ENCODE measurements around the gene IFT27. TPM values are rescaled to one million over a fixed set of nuclear protein-coding genes. Genes with fewer than 3 reads are reported as not detected.

The IFT27 gene
- total and polyA plus RNA-seq, 2 donors, result 23.0 to 33.9 TPM

GRCh38 chr22:36764060-36764459, 11.9 kb downstream of the IFT27 start:
- H3K4me3 ChIP-seq (ENCODE audit: low read length in 2 of 2), result no peak overlapping the region
- 95% methylated on average over 9 of the region's 9 CpGs for WGBS

DNA sequence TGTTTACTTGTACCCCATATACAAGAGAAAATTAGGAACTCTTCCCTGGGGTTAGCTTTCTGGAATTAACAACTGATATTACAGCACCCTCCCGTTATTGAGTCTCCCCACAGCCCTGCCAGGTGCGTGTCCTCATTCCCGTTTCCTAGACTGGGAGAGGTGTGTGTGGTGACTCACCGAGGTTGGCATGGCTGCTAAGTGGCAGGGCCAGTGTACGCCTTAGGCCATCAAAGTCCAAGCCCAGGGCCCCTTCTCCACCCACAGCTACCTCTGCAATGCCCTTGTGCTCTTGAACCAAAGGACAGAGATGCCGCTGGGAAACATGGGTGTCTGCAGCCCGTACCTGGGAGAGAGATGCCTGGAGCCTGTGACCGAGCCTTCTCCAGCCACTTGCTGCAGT, 12.3 kb downstream of the IFT27 start:
- no peak for DNase-seq (ENCODE audit: low read depth in 6 of 9, low spot score in 9 of 9)
- peaks cover 14 to 22% of the 10 kb centered on the region in 2 donors for H3K36me3 ChIP-seq (ENCODE audit: control insufficient read depth in 2 of 2, insufficient read depth in 2 of 2, low read length in 1 of 2)
- WGBS, result 98% methylated on average over 8 of the region's 8 CpGs

More at GRCh38 chr22:36764060-36764459, 11.9 kb downstream of the IFT27 start:
- no peaks in the 10 kb centered on the region for H3K9me3 ChIP-seq (ENCODE audit: control insufficient read depth in 2 of 2, insufficient read depth in 1 of 2, low read length in 1 of 2)
- H3K4me1 ChIP-seq (ENCODE audit: control insufficient read depth in 2 of 2, insufficient read depth in 2 of 2, low read length in 2 of 2), result peaks cover 0 to 10% of the 10 kb centered on the region in 2 donors
- H3K36me3 ChIP-seq (ENCODE audit: control insufficient read depth in 2 of 2, insufficient read depth in 2 of 2, low read length in 1 of 2), result peaks cover 14 to 22% of the 10 kb centered on the region in 2 donors
- H3K27ac ChIP-seq (ENCODE audit: low read depth in 1 of 2, low read length in 1 of 2), result no peak overlapping the region
- no peak for DNase-seq (ENCODE audit: low read depth in 6 of 9, low spot score in 9 of 9)
- no peaks in the 10 kb centered on the region for H3K27me3 ChIP-seq (ENCODE audit: control insufficient read depth in 2 of 2, insufficient read depth in 1 of 2, low read length in 1 of 2)

DNA sequence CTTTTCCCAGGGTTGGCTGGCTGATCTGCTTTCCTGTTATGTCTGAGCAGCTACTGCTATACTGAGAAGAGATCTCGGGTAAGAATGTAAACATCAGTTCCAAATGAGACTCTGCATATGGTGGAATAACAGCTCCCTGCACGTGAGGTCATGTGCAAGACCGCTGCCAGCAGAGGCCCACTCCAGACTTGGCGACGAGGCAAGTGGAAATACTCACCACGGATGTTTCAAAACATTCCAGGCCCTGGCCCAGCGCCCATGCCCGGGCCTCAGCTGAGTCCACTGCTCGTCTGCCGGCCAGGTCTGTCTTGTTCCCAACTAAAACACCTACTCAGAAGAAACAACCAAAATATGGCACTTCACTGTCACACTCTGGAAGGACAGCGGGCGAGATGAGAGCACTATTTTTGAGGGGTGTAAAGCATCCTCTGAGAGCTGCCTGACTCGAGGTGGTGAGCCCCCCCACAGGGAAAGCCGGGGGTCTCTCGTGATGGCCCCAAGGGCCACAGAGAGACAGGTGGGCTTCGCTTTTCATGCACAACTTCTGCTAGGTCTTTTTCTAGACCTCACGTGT, 13.1 kb downstream of the IFT27 start:
- Histone ChIP-seq H3K27me3 (ENCODE audit: control insufficient read depth in 2 of 2, insufficient read depth in 1 of 2, low read length in 1 of 2) (no peaks in the 10 kb centered on the region), H3K36me3 (ENCODE audit: control insufficient read depth in 2 of 2, insufficient read depth in 2 of 2, low read length in 1 of 2) (peaks cover 14 to 22% of the 10 kb centered on the region in 2 donors), H3K27ac (ENCODE audit: low read depth in 1 of 2, low read length in 1 of 2) (no peak overlapping the region), H3K9me3 (ENCODE audit: control insufficient read depth in 2 of 2, insufficient read depth in 1 of 2, low read length in 1 of 2) (no peaks in the 10 kb centered on the region), H3K4me1 (ENCODE audit: control insufficient read depth in 2 of 2, insufficient read depth in 2 of 2, low read length in 2 of 2) (peaks cover 0 to 22% of the 10 kb centered on the region in 2 donors), H3K4me3 (ENCODE audit: low read length in 2 of 2) (no peak overlapping the region)
- no peak for DNase-seq (ENCODE audit: low read depth in 6 of 9, low spot score in 9 of 9)
- WGBS, result 97% methylated on average over 17 of the region's 17 CpGs

More for the DNA sequence above, 12.3 kb downstream of the IFT27 start:
- H3K4me1 ChIP-seq (ENCODE audit: control insufficient read depth in 2 of 2, insufficient read depth in 2 of 2, low read length in 2 of 2), result peaks cover 0 to 15% of the 10 kb centered on the region in 2 donors
- H3K27me3 ChIP-seq (ENCODE audit: control insufficient read depth in 2 of 2, insufficient read depth in 1 of 2, low read length in 1 of 2), result no peaks in the 10 kb centered on the region
- H3K27ac ChIP-seq (ENCODE audit: low read depth in 1 of 2, low read length in 1 of 2), result no peak overlapping the region
- no peak overlapping the region for H3K4me3 ChIP-seq (ENCODE audit: low read length in 2 of 2)
- H3K9me3 ChIP-seq (ENCODE audit: control insufficient read depth in 2 of 2, insufficient read depth in 1 of 2, low read length in 1 of 2), result no peaks in the 10 kb centered on the region

DNA sequence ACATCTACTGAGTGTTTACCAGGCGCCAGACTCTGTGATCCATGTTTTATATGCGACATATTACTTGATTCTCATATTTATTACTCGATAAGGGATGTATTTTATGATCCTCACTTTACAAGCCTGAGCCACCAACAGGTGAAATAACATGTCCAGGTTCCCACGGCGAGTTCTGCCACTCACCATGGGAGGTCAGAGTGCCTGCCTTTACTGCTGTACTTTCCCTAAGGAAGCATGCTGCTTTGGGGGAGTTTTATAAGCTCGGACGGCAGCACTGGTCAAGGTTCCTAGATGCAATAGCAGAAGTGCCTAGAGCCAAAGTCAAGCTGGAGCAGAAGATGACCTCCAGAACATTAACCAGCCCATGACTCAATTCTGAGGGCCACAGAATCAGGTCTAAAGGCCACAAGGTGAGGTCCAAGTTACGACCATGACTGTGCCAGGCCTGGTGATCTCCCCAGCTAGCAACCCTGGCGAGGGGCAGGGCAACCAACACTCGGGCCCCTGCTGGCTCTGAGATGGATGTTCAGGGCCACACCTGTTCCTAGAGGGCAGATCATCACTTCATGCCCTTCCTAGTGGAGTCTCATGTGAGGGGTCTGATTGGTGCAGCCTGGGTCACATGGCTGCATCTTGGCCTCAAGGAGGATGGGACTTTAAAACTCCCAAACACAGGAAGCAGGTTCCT, 14.2 kb downstream of the IFT27 start:
- H3K27me3 ChIP-seq (ENCODE audit: control insufficient read depth in 2 of 2, insufficient read depth in 1 of 2, low read length in 1 of 2), result no peaks in the 10 kb centered on the region
- H3K27ac ChIP-seq (ENCODE audit: low read depth in 1 of 2, low read length in 1 of 2), result no peak overlapping the region
- no peaks in the 10 kb centered on the region for H3K9me3 ChIP-seq (ENCODE audit: control insufficient read depth in 2 of 2, insufficient read depth in 1 of 2, low read length in 1 of 2)
- WGBS, result 98% methylated on average over 10 of the region's 10 CpGs
- H3K4me3 ChIP-seq (ENCODE audit: low read length in 2 of 2), result no peak overlapping the region
- peaks cover 14 to 22% of the 10 kb centered on the region in 2 donors for H3K36me3 ChIP-seq (ENCODE audit: control insufficient read depth in 2 of 2, insufficient read depth in 2 of 2, low read length in 1 of 2)
- no peak for DNase-seq (ENCODE audit: low read depth in 6 of 9, low spot score in 9 of 9)
- H3K4me1 ChIP-seq (ENCODE audit: control insufficient read depth in 2 of 2, insufficient read depth in 2 of 2, low read length in 2 of 2), result peaks cover 0 to 23% of the 10 kb centered on the region in 2 donors

DNA sequence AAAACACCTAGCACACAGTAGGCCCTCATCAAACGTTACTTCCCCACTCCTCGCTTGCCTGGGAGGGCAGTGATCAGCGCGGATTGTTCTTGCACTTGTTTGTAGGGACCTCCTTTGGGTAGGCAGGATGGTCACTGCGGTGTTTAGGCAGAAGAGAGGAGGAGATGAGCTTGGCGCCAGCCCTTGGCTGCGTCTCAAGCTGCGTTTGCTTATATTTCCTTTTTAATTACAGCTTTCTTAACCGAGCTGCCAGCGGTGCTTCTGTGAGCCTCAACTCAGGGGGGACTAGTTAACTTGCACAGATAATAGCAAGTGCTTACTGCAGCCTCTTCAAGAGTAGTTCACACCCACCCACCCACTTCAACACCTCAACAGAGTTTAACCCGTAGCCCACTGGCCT, 15.1 kb downstream of the IFT27 start:
- Histone ChIP-seq H3K27me3 (ENCODE audit: control insufficient read depth in 2 of 2, insufficient read depth in 1 of 2, low read length in 1 of 2) (peaks cover 0 to 2% of the 10 kb centered on the region in 2 donors), H3K9me3 (ENCODE audit: control insufficient read depth in 2 of 2, insufficient read depth in 1 of 2, low read length in 1 of 2) (no peaks in the 10 kb centered on the region), H3K4me3 (ENCODE audit: low read length in 2 of 2) (no peak overlapping the region), H3K27ac (ENCODE audit: low read depth in 1 of 2, low read length in 1 of 2) (no peak overlapping the region), H3K4me1 (ENCODE audit: control insufficient read depth in 2 of 2, insufficient read depth in 2 of 2, low read length in 2 of 2) (peaks cover 0 to 23% of the 10 kb centered on the region in 2 donors), H3K36me3 (ENCODE audit: control insufficient read depth in 2 of 2, insufficient read depth in 2 of 2, low read length in 1 of 2) (peaks cover 11 to 19% of the 10 kb centered on the region in 2 donors)
- DNase-seq (ENCODE audit: low read depth in 6 of 9, low spot score in 9 of 9), result no peak
- 96% methylated on average over 11 of the region's 11 CpGs for WGBS

DNA sequence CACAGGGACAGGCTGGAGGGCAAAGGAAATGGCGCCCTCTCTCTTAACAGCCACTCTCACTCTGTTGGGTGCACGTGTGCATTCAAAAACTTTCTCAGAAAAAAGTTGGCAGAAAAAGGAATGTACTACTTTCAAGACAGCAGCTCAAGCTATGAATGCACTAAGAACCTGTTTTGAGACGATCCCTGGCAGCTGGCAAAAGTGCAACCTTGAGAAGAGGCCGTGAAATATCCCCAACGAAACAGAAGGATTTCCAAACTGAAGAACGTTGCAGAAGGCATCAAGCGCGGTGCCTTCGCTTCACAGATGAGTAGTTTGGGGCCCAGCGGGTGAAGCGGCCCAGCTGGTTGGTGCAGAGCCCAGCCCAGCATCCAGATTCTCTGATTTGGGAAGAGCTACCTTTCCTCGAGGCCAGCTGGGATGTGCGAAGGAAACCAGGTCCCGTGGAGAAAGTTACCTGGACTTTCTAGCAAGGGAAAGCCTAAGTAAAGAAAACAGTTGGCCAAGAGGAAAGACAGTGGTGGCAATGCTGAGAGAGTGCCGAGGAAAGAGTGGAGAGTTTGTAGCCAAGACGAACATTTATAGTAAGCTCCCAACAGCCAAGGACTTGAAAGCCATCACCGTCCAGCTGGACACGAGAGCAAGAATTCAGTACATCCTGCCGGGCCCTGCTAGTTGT, 16.3 kb downstream of the IFT27 start:
- Histone ChIP-seq H3K9me3 (ENCODE audit: control insufficient read depth in 2 of 2, insufficient read depth in 1 of 2, low read length in 1 of 2) (no peaks in the 10 kb centered on the region), H3K4me3 (ENCODE audit: low read length in 2 of 2) (no peak overlapping the region), H3K27ac (ENCODE audit: low read depth in 1 of 2, low read length in 1 of 2) (peak overlapping the region in 1 of 2 donors; percentile 67), H3K4me1 (ENCODE audit: control insufficient read depth in 2 of 2, insufficient read depth in 2 of 2, low read length in 2 of 2) (peaks cover 0 to 23% of the 10 kb centered on the region in 2 donors), H3K27me3 (ENCODE audit: control insufficient read depth in 2 of 2, insufficient read depth in 1 of 2, low read length in 1 of 2) (peaks cover 0 to 2% of the 10 kb centered on the region in 2 donors), H3K36me3 (ENCODE audit: control insufficient read depth in 2 of 2, insufficient read depth in 2 of 2, low read length in 1 of 2) (peaks cover 9 to 14% of the 10 kb centered on the region in 2 donors)
- DNase-seq (ENCODE audit: low read depth in 6 of 9, low spot score in 9 of 9), result peak in 2 of 9 donors; percentile 22 to 44
- WGBS, result 89% methylated on average over 19 of the region's 19 CpGs

- H3K9me3 ChIP-seq (ENCODE audit: control insufficient read depth in 2 of 2, insufficient read depth in 1 of 2, low read length in 1 of 2), result no peaks in the 10 kb centered on the region
- peaks cover 0 to 23% of the 10 kb centered on the region in 2 donors for H3K4me1 ChIP-seq (ENCODE audit: control insufficient read depth in 2 of 2, insufficient read depth in 2 of 2, low read length in 2 of 2)
- peak overlapping the region in 1 of 2 donors; percentile 67 for H3K27ac ChIP-seq (ENCODE audit: low read depth in 1 of 2, low read length in 1 of 2)
- WGBS, result 91% methylated on average over 15 of the region's 15 CpGs
- no peak overlapping the region for H3K4me3 ChIP-seq (ENCODE audit: low read length in 2 of 2)
- DNase-seq (ENCODE audit: low read depth in 6 of 9, low spot score in 9 of 9), result no peak
- peaks cover 0 to 2% of the 10 kb centered on the region in 2 donors for H3K27me3 ChIP-seq (ENCODE audit: control insufficient read depth in 2 of 2, insufficient read depth in 1 of 2, low read length in 1 of 2)
- H3K36me3 ChIP-seq (ENCODE audit: control insufficient read depth in 2 of 2, insufficient read depth in 2 of 2, low read length in 1 of 2), result peaks cover 9 to 13% of the 10 kb centered on the region in 2 donors
These were observed 17.1 kb downstream of the IFT27 start for GRCh38 chr22:36758792-36759271.

GRCh38 chr22:36757668-36758211, 18.2 kb downstream of the IFT27 start:
- WGBS, result 78% methylated on average over 19 of the region's 19 CpGs
- H3K27me3 ChIP-seq (ENCODE audit: control insufficient read depth in 2 of 2, insufficient read depth in 1 of 2, low read length in 1 of 2), result peaks cover 0 to 9% of the 10 kb centered on the region in 2 donors
- H3K4me1 ChIP-seq (ENCODE audit: control insufficient read depth in 2 of 2, insufficient read depth in 2 of 2, low read length in 2 of 2), result peaks cover 0 to 23% of the 10 kb centered on the region in 2 donors
- peak in 5 of 9 donors; percentile 59 to 80 (median 70) for DNase-seq (ENCODE audit: low read depth in 6 of 9, low spot score in 9 of 9)
- H3K4me3 ChIP-seq (ENCODE audit: low read length in 2 of 2), result no peak overlapping the region
- H3K9me3 ChIP-seq (ENCODE audit: control insufficient read depth in 2 of 2, insufficient read depth in 1 of 2, low read length in 1 of 2), result no peaks in the 10 kb centered on the region
- no peak overlapping the region for H3K27ac ChIP-seq (ENCODE audit: low read depth in 1 of 2, low read length in 1 of 2)
- H3K36me3 ChIP-seq (ENCODE audit: control insufficient read depth in 2 of 2, insufficient read depth in 2 of 2, low read length in 1 of 2), result peaks cover 4 to 7% of the 10 kb centered on the region in 2 donors

Measured in thymus (tissue), 11 donors.